GM12878 (cell line): ENCODE results near the gene YAE1. TPM values are rescaled to one million over a fixed set of nuclear protein-coding genes. Genes with fewer than 3 reads are reported as not detected.

ENCODE experiments used
- ATAC-seq: fragments of 200-7000 bp; cut with Tn5 transposase; 3 replicates; pipeline ENCODE4 v1.9.1; 2020; ENCODE audit warnings: mild to moderate bottlenecking, moderate library complexity
- BruUV-seq: library from RNA; stranded (reverse); fragments of 400-500 nt; replicated peaks from 2 replicates; lab custom pipeline; 2021; lab: Mats Ljungman, UMichigan
- CTCF ChIA-PET: fragments of 300-600 bp; sonication (Branson Sonifier 250); formaldehyde crosslinking; extraction: SDS; loops from one replicate; lab custom pipeline; 2021; ENCODE audit warnings: inconsistent platforms; lab: Yijun Ruan, JAX
- POLR2A ChIA-PET: fragments of 350-600 bp; formaldehyde crosslinking; extraction: SDS; loops from one replicate; lab custom pipeline; 2021; ENCODE audit warnings: inconsistent platforms; lab: Charles Lee
- RAD21 ChIA-PET: fragments of 300-600 bp; sonication (Branson Sonifier 250); formaldehyde crosslinking; loops from one replicate; lab custom pipeline; 2023; ENCODE audit warnings: antibody characterized with exemption; ENCODE audit not compliant: unreplicated experiment; lab: Charles Lee
- SMC1A ChIA-PET: fragments of 300-600 bp; sonication (Branson Sonifier 250); formaldehyde crosslinking; loops from one replicate; lab custom pipeline; 2023; ENCODE audit not compliant: unreplicated experiment, uncharacterized antibody; lab: Charles Lee
- DNase-seq: peaks from one replicate; pipeline ENCODE4 v3.0.0-alpha.2; 2011; ENCODE audit warnings: low read depth, low spot score
- FAIRE-seq: peaks from 3 replicates; lab custom pipeline; 2011; peaks lifted over from hg19 to GRCh38; lab: Jason Lieb, UNC
- H2AFZ ChIP-seq: 2 replicates; pipeline ENCODE4 v1.6.0; 2011; ENCODE audit warnings: low read depth, low read length, control low read depth; ENCODE audit not compliant: control insufficient read depth
- H3K27ac ChIP-seq: 2 replicates; pipeline ENCODE4 v1.5.1; 2011; ENCODE audit warnings: control low read depth; ENCODE audit not compliant: control insufficient read depth, insufficient read depth
- H3K27me3 ChIP-seq, 2 experiments: replicated peaks in 1 of 2; 2 replicates each; pipeline versions ENCODE4 v1.6.0 to v1.6.1; 2011; ENCODE audit warnings: low read length in 1 of 2; ENCODE audit not compliant: control insufficient read depth in 2 of 2, insufficient read depth in 2 of 2
- H3K36me3 ChIP-seq, 2 experiments: 2 replicates each; pipeline ENCODE4 v1.5.1; 2011; ENCODE audit warnings: low read length in 1 of 2; ENCODE audit not compliant: control insufficient read depth in 2 of 2, insufficient read depth in 2 of 2
- H3K4me1 ChIP-seq: 2 replicates; pipeline ENCODE4 v1.6.1; 2011; ENCODE audit warnings: mild to moderate bottlenecking, low read length, moderate library complexity, mixed read lengths; ENCODE audit not compliant: control insufficient read depth, insufficient read depth
- H3K4me2 ChIP-seq: 2 replicates; pipeline ENCODE4 v1.6.0; 2011; ENCODE audit warnings: control low read depth; ENCODE audit not compliant: control insufficient read depth, insufficient read depth
- H3K4me3 ChIP-seq: fragments of 200-600 bp; sonication (generic); 2 replicates; pipeline ENCODE4 v1.5.1; 2016
- H3K79me2 ChIP-seq: 2 replicates; pipeline ENCODE4 v1.6.0; 2011; ENCODE audit warnings: low read length; ENCODE audit not compliant: control insufficient read depth, insufficient read depth
- H3K9ac ChIP-seq: 2 replicates; pipeline ENCODE4 v1.8.0; 2011; ENCODE audit warnings: low read length, control low read depth, mixed read lengths; ENCODE audit not compliant: control insufficient read depth, insufficient read depth
- H3K9me3 ChIP-seq: replicated peaks from 3 replicates; pipeline ENCODE4 v1.5.1; 2011; ENCODE audit warnings: mild to moderate bottlenecking, low read length; ENCODE audit not compliant: control insufficient read depth, insufficient read depth
- H4K20me1 ChIP-seq: 2 replicates; pipeline ENCODE4 v1.6.0; 2011; ENCODE audit not compliant: control insufficient read depth, insufficient read depth
- EZH2 ChIP-seq: IDR thresholded peaks from 2 replicates; pipeline ENCODE4 v1.6.1; 2012; ENCODE audit warnings: low read depth, mild to moderate bottlenecking, control low read depth, inconsistent platforms, low read length, borderline replicate concordance; ENCODE audit not compliant: control insufficient read depth
- SP1 ChIP-seq: IDR thresholded peaks from one replicate; pipeline ENCODE4 v1.6.1; 2011; ENCODE audit warnings: low read depth, low read length
- TARDBP ChIP-seq: IDR thresholded peaks from 2 replicates; pipeline ENCODE4 v1.6.1; 2016; ENCODE audit warnings: borderline replicate concordance
- ZZZ3 ChIP-seq: IDR thresholded peaks from 2 replicates; pipeline ENCODE4 v1.6.1; 2011; ENCODE audit warnings: low read depth; ENCODE audit not compliant: control insufficient read depth, insufficient read length
- WGBS: methylation state at CpG from one replicate; pipeline ENCODE4 v1.1.6; 2016; ENCODE audit warnings: low lambda C conversion rate; ENCODE audit not compliant: insufficient replicate concordance, insufficient coverage; ENCODE audit errors: missing lambda C conversion rate; 5-methylcytosine and 5-hydroxymethylcytosine counted together
- in situ Hi-C: fragments of 300-500 bp; cut with MboI; formaldehyde crosslinking; loops from 9 replicates; pipeline ENCODE4 v1.14.3; 2018; ENCODE audit warnings: mixed read lengths
- intact Hi-C: fragments of 100-400 bp; cut with micrococcal nuclease; formaldehyde crosslinking; loops from one replicate; pipeline ENCODE4 v1.14.2; 2022; ENCODE audit not compliant: unreplicated experiment
- polyA plus RNA-seq, 11 experiments: library from polyadenylated mRNA; depleted of rRNA in 4 of 11; unstranded in 6 of 11; stranded (reverse) in 5 of 11; fragments of >200 nt; fragmentation: Nextera tagmentation in 4 of 11; fragmentation: Illumina TruSeq in 1 of 11; extraction: Ambion mirVana in 4 of 11; extraction: Trizol in 1 of 11; gene quantifications; 1 replicate in 1 of 11; 2 replicates in 10 of 11; pipeline versions ENCODE4 v1.2.1 to v1.2.3, GENCODE V29; 2011 to 2016; ENCODE audit warnings: inconsistent platforms in 2 of 11, missing spikeins in 2 of 11, low read depth in 1 of 11
- total RNA-seq, 4 experiments: library from RNA; depleted of rRNA in 3 of 4; stranded (reverse); fragments of >200 nt in 3 of 4; fragmentation: Illumina TruSeq in 1 of 4; extraction: Trizol in 1 of 4; gene quantifications; 2 replicates each; pipeline versions ENCODE4 v1.2.1 to v1.2.3, GENCODE V29; 2013 to 2021
- TF ChIP-seq, protein P1 (sequence below): fragments of 450-650 bp; formaldehyde crosslinking; IDR thresholded peaks from 2 replicates; pipeline ENCODE4 v1.4.0; 2020; ENCODE audit warnings: mild to moderate bottlenecking, moderate library complexity
- TF ChIP-seq, protein P2 (sequence below): fragments of 450-650 bp; formaldehyde crosslinking; IDR thresholded peaks from 2 replicates; pipeline ENCODE4 v1.5.0; 2022; ENCODE audit warnings: mild to moderate bottlenecking, missing genetic modification characterization

The YAE1 gene
- total and polyA plus RNA-seq, 10 of the 15 experiments (the other 5 are each of a cell fraction or from before 2014, with no cell fraction given), result 13.5 to 35.8 (median 22.9) TPM

DNA sequence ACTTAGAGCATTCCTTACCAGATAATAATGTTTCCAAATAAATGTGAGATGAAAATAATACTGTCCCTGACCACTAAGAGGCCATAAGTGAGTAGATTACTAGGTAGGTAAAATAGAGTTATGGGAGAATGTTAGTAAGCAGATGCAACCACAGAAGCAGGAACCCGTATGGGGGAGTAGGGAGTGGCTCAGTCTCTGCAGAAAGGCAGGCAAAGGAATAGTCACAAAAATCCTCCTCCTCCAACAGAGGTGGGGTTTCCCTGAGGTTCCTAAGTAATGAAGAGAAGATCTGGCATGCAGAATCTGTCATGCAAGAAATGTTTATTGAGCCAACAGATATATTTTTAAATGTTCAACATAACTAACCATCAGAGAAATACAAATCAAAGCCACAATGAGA lies 9.0 kb upstream of the YAE1 start:
- Histone ChIP-seq H3K4me3 (no peak overlapping the region), H2AFZ (no peak overlapping the region), H3K4me1 (no peaks in the 10 kb centered on the region), H3K9me3 (no peaks in the 10 kb centered on the region), H3K9ac (no peak overlapping the region), H3K79me2 (no peaks in the 10 kb centered on the region), H3K4me2 (no peak overlapping the region), H4K20me1 (no peaks in the 10 kb centered on the region), H3K27ac (no peak overlapping the region), H3K36me3 (no peaks in the 10 kb centered on the region), H3K27me3 (no peaks in the 10 kb centered on the region)
- ChIA-PET SMC1A (no interaction called here), RAD21 (no interaction called here), POLR2A (no interaction called here), CTCF (interaction anchor here (1.2 kb wide), 1 partner anchor 11 kb away, joined by 4 read pairs; no protein-coding TSS in a partner anchor)
- no TSS peak for BruUV-seq
- intact Hi-C loops (no loop called here), in situ Hi-C loops (no loop called here)
- ATAC-seq (no peak), FAIRE-seq (no peak), DNase-seq (no peak)
- 0% methylated on average over 1 of the region's 1 CpG for WGBS
- TF ChIP-seq EZH2 (no peak), TARDBP (no peak), SP1 (no peak), ZZZ3 (no peak)
- TF ChIP-seq, protein P1, sequence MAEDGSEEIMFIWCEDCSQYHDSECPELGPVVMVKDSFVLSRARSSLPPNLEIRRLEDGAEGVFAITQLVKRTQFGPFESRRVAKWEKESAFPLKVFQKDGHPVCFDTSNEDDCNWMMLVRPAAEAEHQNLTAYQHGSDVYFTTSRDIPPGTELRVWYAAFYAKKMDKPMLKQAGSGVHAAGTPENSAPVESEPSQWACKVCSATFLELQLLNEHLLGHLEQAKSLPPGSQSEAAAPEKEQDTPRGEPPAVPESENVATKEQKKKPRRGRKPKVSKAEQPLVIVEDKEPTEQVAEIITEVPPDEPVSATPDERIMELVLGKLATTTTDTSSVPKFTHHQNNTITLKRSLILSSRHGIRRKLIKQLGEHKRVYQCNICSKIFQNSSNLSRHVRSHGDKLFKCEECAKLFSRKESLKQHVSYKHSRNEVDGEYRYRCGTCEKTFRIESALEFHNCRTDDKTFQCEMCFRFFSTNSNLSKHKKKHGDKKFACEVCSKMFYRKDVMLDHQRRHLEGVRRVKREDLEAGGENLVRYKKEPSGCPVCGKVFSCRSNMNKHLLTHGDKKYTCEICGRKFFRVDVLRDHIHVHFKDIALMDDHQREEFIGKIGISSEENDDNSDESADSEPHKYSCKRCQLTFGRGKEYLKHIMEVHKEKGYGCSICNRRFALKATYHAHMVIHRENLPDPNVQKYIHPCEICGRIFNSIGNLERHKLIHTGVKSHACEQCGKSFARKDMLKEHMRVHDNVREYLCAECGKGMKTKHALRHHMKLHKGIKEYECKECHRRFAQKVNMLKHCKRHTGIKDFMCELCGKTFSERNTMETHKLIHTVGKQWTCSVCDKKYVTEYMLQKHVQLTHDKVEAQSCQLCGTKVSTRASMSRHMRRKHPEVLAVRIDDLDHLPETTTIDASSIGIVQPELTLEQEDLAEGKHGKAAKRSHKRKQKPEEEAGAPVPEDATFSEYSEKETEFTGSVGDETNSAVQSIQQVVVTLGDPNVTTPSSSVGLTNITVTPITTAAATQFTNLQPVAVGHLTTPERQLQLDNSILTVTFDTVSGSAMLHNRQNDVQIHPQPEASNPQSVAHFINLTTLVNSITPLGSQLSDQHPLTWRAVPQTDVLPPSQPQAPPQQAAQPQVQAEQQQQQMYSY, result no peak
- TF ChIP-seq, protein P2, sequence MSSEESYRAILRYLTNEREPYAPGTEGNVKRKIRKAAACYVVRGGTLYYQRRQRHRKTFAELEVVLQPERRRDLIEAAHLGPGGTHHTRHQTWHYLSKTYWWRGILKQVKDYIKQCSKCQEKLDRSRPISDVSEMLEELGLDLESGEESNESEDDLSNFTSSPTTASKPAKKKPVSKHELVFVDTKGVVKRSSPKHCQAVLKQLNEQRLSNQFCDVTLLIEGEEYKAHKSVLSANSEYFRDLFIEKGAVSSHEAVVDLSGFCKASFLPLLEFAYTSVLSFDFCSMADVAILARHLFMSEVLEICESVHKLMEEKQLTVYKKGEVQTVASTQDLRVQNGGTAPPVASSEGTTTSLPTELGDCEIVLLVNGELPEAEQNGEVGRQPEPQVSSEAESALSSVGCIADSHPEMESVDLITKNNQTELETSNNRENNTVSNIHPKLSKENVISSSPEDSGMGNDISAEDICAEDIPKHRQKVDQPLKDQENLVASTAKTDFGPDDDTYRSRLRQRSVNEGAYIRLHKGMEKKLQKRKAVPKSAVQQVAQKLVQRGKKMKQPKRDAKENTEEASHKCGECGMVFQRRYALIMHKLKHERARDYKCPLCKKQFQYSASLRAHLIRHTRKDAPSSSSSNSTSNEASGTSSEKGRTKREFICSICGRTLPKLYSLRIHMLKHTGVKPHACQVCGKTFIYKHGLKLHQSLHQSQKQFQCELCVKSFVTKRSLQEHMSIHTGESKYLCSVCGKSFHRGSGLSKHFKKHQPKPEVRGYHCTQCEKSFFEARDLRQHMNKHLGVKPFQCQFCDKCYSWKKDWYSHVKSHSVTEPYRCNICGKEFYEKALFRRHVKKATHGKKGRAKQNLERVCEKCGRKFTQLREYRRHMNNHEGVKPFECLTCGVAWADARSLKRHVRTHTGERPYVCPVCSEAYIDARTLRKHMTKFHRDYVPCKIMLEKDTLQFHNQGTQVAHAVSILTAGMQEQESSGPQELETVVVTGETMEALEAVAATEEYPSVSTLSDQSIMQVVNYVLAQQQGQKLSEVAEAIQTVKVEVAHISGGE (CRISPR knock-in tag), result no peak
